K562 (cell line): Measurements from ENCODE around the gene EIF2S3. TPM values are rescaled to one million over a fixed set of nuclear protein-coding genes. Genes with fewer than 3 reads are reported as not detected.
A peak's percentile ranks its signal among the peaks of the same experiment; 100 is the strongest.

Experiments used
- CXXC5 ChIP-seq: fragments of 250-450 bp; sonication (Bioruptor Pico); IDR thresholded peaks from 2 replicates; pipeline ENCODE4 v1.8.0; 2022; ENCODE audit warnings: inconsistent platforms, mild to moderate bottlenecking, moderate library complexity
- EWSR1 ChIP-seq: fragments of 450-650 bp; IDR thresholded peaks from 2 replicates; pipeline ENCODE4 v1.6.1; 2018; ENCODE audit warnings: borderline replicate concordance, mild to moderate bottlenecking, low read depth, moderate library complexity; ENCODE audit not compliant: partially characterized antibody
- KAT7 ChIP-seq: sonication (generic); formaldehyde crosslinking; IDR thresholded peaks from 2 replicates; pipeline ENCODE4 v1.8.0; 2022; ENCODE audit warnings: missing genetic modification reagents, mild to moderate bottlenecking, borderline replicate concordance
- PATZ1 ChIP-seq: fragments of 250-450 bp; sonication (Bioruptor Pico); IDR thresholded peaks from 2 replicates; pipeline ENCODE4 v1.5.0; 2020; ENCODE audit warnings: mild to moderate bottlenecking, borderline replicate concordance
- POLR3G ChIP-seq: IDR thresholded peaks from 2 replicates; pipeline ENCODE4 v1.6.1; 2011; ENCODE audit not compliant: insufficient read length, insufficient replicate concordance; ENCODE audit errors: extremely low read depth
- RBM15 ChIP-seq: fragments of 200-400 bp; formaldehyde crosslinking; IDR thresholded peaks from 2 replicates; pipeline ENCODE4 v1.6.1; 2018; ENCODE audit warnings: mild to moderate bottlenecking, low read length, moderate library complexity; ENCODE audit not compliant: insufficient read depth
- RFX1 ChIP-seq: fragments of 450-650 bp; IDR thresholded peaks from 2 replicates; pipeline ENCODE4 v1.6.1; 2016; ENCODE audit warnings: mild to moderate bottlenecking, moderate library complexity
- RUNX1 ChIP-seq: sonication (generic); IDR thresholded peaks from 2 replicates; pipeline ENCODE4 v1.6.1; 2016; ENCODE audit warnings: antibody characterized with exemption, low read depth
- SNRNP70 ChIP-seq: fragments of 200-400 bp; formaldehyde crosslinking; optimal IDR thresholded peaks from 2 replicates; pipeline ENCODE3; 2017; ENCODE audit warnings: low read depth, low read length
- TAF7 ChIP-seq: fragments of 450-650 bp; IDR thresholded peaks from 2 replicates; pipeline ENCODE4 v1.6.1; 2016; ENCODE audit warnings: missing genetic modification characterization, missing compliant biosample characterization
- ZNF274 ChIP-seq: IDR thresholded peaks from 2 replicates; pipeline ENCODE4 v1.6.1; 2011; ENCODE audit warnings: low read depth, mild to moderate bottlenecking, low read length, moderate library complexity, borderline replicate concordance
- polyA plus RNA-seq, 8 experiments: library from polyadenylated mRNA; depleted of rRNA in 4 of 8; stranded (reverse) in 5 of 8; unstranded in 3 of 8; fragments of >200 nt; fragmentation: Nextera tagmentation in 2 of 8; fragmentation: Illumina TruSeq in 1 of 8; extraction: Ambion mirVana in 2 of 8; extraction: Trizol in 1 of 8; gene quantifications; 2 replicates each; pipeline versions ENCODE4 v1.2.1 to v1.2.3, GENCODE V29; 2011 to 2014; ENCODE audit warnings: inconsistent platforms in 1 of 8, missing spikeins in 1 of 8
- total RNA-seq, 7 experiments: library from RNA; depleted of rRNA in 6 of 7; stranded (reverse); fragments of >200 nt in 6 of 7; fragmentation: Illumina TruSeq in 2 of 7; extraction: Trizol in 2 of 7; gene quantifications; 2 replicates each; pipeline versions ENCODE4 v1.2.1 to v1.2.3, GENCODE V29; 2011 to 2021; ENCODE audit warnings: low replicate concordance in 1 of 7
- TF ChIP-seq, protein P1 (sequence below): sonication (generic); formaldehyde crosslinking; IDR thresholded peaks from 2 replicates; pipeline ENCODE4 v1.8.1; 2023; ENCODE audit warnings: missing genetic modification reagents, mild to moderate bottlenecking, borderline replicate concordance
- TF ChIP-seq, protein P2 (sequence below): sonication (generic); formaldehyde crosslinking; IDR thresholded peaks from 2 replicates; pipeline ENCODE4 v1.8.0; 2023; ENCODE audit warnings: mild to moderate bottlenecking, missing genetic modification reagents
- TF ChIP-seq, protein P3 (sequence below): fragments of 450-650 bp; formaldehyde crosslinking; IDR thresholded peaks from 2 replicates; pipeline ENCODE4 v1.4.0; 2020; ENCODE audit warnings: mild to moderate bottlenecking, moderate library complexity

Gene EIF2S3
- total and polyA plus RNA-seq, 9 of the 15 experiments (the other 6 are each of a cell fraction or from before 2014, with no cell fraction given), result 148 to 439 (median 275) TPM

GRCh38 chrX:24054182-24055042 lies at the start of gene EIF2S3 (continued):
- TF ChIP-seq KAT7, result no peak
- TF ChIP-seq TAF7 (tag), result peak; percentile 86; the same call in 1 of the 2 replicates
- no peak for TF ChIP-seq EWSR1
- TF ChIP-seq RFX1, result no peak
- TF ChIP-seq, protein P1, sequence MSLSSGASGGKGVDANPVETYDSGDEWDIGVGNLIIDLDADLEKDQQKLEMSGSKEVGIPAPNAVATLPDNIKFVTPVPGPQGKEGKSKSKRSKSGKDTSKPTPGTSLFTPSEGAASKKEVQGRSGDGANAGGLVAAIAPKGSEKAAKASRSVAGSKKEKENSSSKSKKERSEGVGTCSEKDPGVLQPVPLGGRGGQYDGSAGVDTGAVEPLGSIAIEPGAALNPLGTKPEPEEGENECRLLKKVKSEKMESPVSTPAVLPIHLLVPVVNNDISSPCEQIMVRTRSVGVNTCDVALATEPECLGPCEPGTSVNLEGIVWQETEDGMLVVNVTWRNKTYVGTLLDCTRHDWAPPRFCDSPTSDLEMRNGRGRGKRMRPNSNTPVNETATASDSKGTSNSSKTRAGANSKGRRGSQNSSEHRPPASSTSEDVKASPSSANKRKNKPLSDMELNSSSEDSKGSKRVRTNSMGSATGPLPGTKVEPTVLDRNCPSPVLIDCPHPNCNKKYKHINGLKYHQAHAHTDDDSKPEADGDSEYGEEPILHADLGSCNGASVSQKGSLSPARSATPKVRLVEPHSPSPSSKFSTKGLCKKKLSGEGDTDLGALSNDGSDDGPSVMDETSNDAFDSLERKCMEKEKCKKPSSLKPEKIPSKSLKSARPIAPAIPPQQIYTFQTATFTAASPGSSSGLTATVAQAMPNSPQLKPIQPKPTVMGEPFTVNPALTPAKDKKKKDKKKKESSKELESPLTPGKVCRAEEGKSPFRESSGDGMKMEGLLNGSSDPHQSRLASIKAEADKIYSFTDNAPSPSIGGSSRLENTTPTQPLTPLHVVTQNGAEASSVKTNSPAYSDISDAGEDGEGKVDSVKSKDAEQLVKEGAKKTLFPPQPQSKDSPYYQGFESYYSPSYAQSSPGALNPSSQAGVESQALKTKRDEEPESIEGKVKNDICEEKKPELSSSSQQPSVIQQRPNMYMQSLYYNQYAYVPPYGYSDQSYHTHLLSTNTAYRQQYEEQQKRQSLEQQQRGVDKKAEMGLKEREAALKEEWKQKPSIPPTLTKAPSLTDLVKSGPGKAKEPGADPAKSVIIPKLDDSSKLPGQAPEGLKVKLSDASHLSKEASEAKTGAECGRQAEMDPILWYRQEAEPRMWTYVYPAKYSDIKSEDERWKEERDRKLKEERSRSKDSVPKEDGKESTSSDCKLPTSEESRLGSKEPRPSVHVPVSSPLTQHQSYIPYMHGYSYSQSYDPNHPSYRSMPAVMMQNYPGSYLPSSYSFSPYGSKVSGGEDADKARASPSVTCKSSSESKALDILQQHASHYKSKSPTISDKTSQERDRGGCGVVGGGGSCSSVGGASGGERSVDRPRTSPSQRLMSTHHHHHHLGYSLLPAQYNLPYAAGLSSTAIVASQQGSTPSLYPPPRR (CRISPR knock-in tag), result no peak
- TF ChIP-seq, protein P2, sequence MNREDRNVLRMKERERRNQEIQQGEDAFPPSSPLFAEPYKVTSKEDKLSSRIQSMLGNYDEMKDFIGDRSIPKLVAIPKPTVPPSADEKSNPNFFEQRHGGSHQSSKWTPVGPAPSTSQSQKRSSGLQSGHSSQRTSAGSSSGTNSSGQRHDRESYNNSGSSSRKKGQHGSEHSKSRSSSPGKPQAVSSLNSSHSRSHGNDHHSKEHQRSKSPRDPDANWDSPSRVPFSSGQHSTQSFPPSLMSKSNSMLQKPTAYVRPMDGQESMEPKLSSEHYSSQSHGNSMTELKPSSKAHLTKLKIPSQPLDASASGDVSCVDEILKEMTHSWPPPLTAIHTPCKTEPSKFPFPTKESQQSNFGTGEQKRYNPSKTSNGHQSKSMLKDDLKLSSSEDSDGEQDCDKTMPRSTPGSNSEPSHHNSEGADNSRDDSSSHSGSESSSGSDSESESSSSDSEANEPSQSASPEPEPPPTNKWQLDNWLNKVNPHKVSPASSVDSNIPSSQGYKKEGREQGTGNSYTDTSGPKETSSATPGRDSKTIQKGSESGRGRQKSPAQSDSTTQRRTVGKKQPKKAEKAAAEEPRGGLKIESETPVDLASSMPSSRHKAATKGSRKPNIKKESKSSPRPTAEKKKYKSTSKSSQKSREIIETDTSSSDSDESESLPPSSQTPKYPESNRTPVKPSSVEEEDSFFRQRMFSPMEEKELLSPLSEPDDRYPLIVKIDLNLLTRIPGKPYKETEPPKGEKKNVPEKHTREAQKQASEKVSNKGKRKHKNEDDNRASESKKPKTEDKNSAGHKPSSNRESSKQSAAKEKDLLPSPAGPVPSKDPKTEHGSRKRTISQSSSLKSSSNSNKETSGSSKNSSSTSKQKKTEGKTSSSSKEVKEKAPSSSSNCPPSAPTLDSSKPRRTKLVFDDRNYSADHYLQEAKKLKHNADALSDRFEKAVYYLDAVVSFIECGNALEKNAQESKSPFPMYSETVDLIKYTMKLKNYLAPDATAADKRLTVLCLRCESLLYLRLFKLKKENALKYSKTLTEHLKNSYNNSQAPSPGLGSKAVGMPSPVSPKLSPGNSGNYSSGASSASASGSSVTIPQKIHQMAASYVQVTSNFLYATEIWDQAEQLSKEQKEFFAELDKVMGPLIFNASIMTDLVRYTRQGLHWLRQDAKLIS (CRISPR knock-in tag), result 0 out of 2 replicates have a peak, but pooled peaks have one; percentile 3
- TF ChIP-seq PATZ1 (CRISPR knock-in tag), result no peak
- TF ChIP-seq, protein P3, sequence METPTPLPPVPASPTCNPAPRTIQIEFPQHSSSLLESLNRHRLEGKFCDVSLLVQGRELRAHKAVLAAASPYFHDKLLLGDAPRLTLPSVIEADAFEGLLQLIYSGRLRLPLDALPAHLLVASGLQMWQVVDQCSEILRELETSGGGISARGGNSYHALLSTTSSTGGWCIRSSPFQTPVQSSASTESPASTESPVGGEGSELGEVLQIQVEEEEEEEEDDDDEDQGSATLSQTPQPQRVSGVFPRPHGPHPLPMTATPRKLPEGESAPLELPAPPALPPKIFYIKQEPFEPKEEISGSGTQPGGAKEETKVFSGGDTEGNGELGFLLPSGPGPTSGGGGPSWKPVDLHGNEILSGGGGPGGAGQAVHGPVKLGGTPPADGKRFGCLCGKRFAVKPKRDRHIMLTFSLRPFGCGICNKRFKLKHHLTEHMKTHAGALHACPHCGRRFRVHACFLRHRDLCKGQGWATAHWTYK (CRISPR knock-in tag), result no peak
- no peak for TF ChIP-seq RBM15
- TF ChIP-seq SNRNP70, result no peak
- no peak for TF ChIP-seq POLR3G
- TF ChIP-seq RUNX1, result no peak
- peak; percentile 83 for TF ChIP-seq CXXC5 (CRISPR knock-in tag)
- no peak for TF ChIP-seq ZNF274
